Chondrocyte (in vitro differentiated cells): ENCODE data around the gene PIP5K1B. TPM values are rescaled to one million over a fixed set of nuclear protein-coding genes. Genes with fewer than 3 reads are reported as not detected.

ENCODE experiments used
- DNase-seq: peaks from one replicate; pipeline ENCODE4 v3.0.0; 2021; ENCODE audit warnings: mixed read lengths, low spot score
- H3K27ac Mint-ChIP-seq: one replicate; pipeline ENCODE4 v1.8.0; 2021; ENCODE audit warnings: mild to moderate bottlenecking, moderate library complexity, mixed read lengths; ENCODE audit not compliant: unreplicated experiment
- H3K27me3 Mint-ChIP-seq: 2 replicates; pipeline ENCODE4 v1.8.0; 2021; ENCODE audit warnings: low read depth, mixed read lengths
- H3K36me3 Mint-ChIP-seq: 2 replicates; pipeline ENCODE4 v1.8.0; 2021; ENCODE audit warnings: low read depth, mixed read lengths
- H3K4me1 Mint-ChIP-seq: 2 replicates; pipeline ENCODE4 v1.8.0; 2021; ENCODE audit warnings: low read depth, mild to moderate bottlenecking, mixed read lengths
- H3K4me3 Mint-ChIP-seq: one replicate; pipeline ENCODE4 v1.8.0; 2021; ENCODE audit warnings: mild to moderate bottlenecking, moderate library complexity, mixed read lengths; ENCODE audit not compliant: unreplicated experiment
- H3K9me3 Mint-ChIP-seq: 2 replicates; pipeline ENCODE4 v1.8.0; 2021; ENCODE audit warnings: low read depth, mixed read lengths
- total RNA-seq: library from RNA; stranded (reverse); gene quantifications from 3 replicates; pipeline ENCODE4 v1.2.1, GENCODE V29; 2021
- TF ChIP-seq, protein P1 (sequence below): fragments of 200-600 bp; sonication (generic); IDR thresholded peaks from 2 replicates; pipeline ENCODE4 v1.5.0; 2021; ENCODE audit warnings: antibody characterized with exemption, mild to moderate bottlenecking, moderate library complexity

Gene PIP5K1B
- total RNA-seq, 1 donor from 2014 or later: not detected

- Mint-ChIP-seq H3K9me3 (no peaks in the 10 kb centered on the region), H3K36me3 (no peaks in the 10 kb centered on the region), H3K27ac (no peak overlapping the region), H3K4me3 (no peak overlapping the region), H3K4me1 (peaks cover 6% of the 10 kb centered on the region), H3K27me3 (peaks cover 8% of the 10 kb centered on the region)
- TF ChIP-seq, protein P1, sequence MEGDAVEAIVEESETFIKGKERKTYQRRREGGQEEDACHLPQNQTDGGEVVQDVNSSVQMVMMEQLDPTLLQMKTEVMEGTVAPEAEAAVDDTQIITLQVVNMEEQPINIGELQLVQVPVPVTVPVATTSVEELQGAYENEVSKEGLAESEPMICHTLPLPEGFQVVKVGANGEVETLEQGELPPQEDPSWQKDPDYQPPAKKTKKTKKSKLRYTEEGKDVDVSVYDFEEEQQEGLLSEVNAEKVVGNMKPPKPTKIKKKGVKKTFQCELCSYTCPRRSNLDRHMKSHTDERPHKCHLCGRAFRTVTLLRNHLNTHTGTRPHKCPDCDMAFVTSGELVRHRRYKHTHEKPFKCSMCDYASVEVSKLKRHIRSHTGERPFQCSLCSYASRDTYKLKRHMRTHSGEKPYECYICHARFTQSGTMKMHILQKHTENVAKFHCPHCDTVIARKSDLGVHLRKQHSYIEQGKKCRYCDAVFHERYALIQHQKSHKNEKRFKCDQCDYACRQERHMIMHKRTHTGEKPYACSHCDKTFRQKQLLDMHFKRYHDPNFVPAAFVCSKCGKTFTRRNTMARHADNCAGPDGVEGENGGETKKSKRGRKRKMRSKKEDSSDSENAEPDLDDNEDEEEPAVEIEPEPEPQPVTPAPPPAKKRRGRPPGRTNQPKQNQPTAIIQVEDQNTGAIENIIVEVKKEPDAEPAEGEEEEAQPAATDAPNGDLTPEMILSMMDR: no peak
- no peak for DNase-seq
These were observed 73.6 kb downstream of the PIP5K1B start for GRCh38 chr9:68778635-68779034.

DNA sequence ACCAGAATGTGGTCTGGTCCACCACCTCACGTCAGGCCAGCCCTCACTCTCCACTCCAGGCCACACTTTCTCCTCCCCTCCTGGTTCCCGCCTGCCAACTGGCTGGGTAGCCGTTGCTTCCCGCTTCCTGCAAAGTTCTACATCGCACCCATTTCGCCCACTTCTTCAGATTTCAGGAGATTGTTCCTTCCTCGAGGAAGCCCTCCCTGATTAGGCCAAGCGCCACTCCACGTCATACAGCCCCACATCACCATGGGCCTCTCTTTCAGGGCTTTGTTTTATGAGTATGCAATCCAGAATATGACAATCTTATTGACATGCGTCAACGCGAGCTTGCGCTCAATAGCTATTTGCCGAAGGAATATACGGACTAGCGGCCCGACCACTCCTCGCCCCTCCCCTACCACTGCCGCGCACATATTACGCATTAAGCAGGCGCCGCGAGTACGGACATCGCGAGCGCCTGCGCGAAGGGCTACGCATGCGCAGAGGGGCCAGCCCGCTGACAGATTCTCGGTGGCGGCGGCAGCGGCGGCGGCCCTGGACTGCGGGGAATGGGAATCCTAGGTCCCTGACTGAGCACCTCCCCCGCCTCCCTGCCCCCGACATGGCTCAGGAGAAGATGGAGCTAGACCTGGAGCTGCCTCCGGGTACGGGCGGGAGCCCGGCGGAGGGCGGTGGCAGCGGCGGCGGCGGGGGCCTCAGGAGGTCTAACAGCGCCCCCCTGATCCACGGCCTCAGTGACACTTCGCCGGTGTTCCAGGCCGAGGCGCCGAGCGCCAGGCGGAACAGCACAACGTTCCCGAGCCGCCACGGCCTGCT is 74.7 kb downstream of the PIP5K1B start:
- no peak overlapping the region for H3K27ac Mint-ChIP-seq
- H3K9me3 Mint-ChIP-seq: no peaks in the 10 kb centered on the region
- no peaks in the 10 kb centered on the region for H3K36me3 Mint-ChIP-seq
- no peak overlapping the region for H3K4me3 Mint-ChIP-seq
- peaks cover 4% of the 10 kb centered on the region for H3K27me3 Mint-ChIP-seq
- peak; percentile 97 for DNase-seq
- H3K4me1 Mint-ChIP-seq: peaks cover 6% of the 10 kb centered on the region
- TF ChIP-seq, protein P1: peak; percentile 71

GRCh38 chr9:68780380-68780712 is 75.3 kb downstream of the PIP5K1B start:
- TF ChIP-seq, protein P1: peak; percentile 1
- Mint-ChIP-seq H3K4me1 (peaks cover 6% of the 10 kb centered on the region), H3K27ac (no peak overlapping the region), H3K36me3 (no peaks in the 10 kb centered on the region), H3K27me3 (peaks cover under 1% of the 10 kb centered on the region), H3K9me3 (no peaks in the 10 kb centered on the region), H3K4me3 (no peak overlapping the region)
- no peak for DNase-seq

DNA sequence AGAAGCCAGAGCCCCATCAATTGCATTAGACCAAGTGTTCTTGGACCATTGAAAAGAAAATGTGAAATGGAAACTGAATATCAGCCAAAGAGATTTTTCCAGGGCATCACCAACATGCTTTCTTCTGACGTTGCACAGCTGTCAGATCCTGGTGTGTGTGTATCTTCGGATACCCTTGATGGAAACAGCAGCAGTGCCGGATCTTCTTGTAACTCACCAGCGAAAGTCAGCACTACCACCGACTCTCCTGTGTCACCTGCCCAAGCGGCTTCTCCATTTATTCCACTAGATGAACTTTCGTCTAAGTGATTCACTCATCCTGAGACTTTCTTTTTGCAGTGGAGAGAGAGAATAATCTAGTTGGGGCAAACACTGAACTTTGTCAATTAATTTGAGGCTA is 75.7 kb downstream of the PIP5K1B start:
- DNase-seq: no peak
- H3K4me1 Mint-ChIP-seq: peaks cover 6% of the 10 kb centered on the region
- no peak overlapping the region for H3K27ac Mint-ChIP-seq
- H3K4me3 Mint-ChIP-seq: no peak overlapping the region
- TF ChIP-seq, protein P1: no peak
- H3K27me3 Mint-ChIP-seq: no peaks in the 10 kb centered on the region
- no peaks in the 10 kb centered on the region for H3K9me3 Mint-ChIP-seq
- no peaks in the 10 kb centered on the region for H3K36me3 Mint-ChIP-seq

GRCh38 chr9:68781928-68782327 is 76.9 kb downstream of the PIP5K1B start:
- no peak for DNase-seq
- no peak overlapping the region for H3K27ac Mint-ChIP-seq
- no peak overlapping the region for H3K4me3 Mint-ChIP-seq
- no peaks in the 10 kb centered on the region for H3K9me3 Mint-ChIP-seq
- TF ChIP-seq, protein P1: no peak
- H3K4me1 Mint-ChIP-seq: peaks cover 6% of the 10 kb centered on the region
- no peaks in the 10 kb centered on the region for H3K36me3 Mint-ChIP-seq
- H3K27me3 Mint-ChIP-seq: no peaks in the 10 kb centered on the region
